CD4-positive, alpha-beta T cell treated with Interleukin-21 for 1 hour (primary cell): ENCODE results near the gene RXYLT1.

Experiments
- DNase-seq: peaks from one replicate; pipeline ENCODE4 v3.0.0-alpha.2; 2020

Gene RXYLT1

DNA sequence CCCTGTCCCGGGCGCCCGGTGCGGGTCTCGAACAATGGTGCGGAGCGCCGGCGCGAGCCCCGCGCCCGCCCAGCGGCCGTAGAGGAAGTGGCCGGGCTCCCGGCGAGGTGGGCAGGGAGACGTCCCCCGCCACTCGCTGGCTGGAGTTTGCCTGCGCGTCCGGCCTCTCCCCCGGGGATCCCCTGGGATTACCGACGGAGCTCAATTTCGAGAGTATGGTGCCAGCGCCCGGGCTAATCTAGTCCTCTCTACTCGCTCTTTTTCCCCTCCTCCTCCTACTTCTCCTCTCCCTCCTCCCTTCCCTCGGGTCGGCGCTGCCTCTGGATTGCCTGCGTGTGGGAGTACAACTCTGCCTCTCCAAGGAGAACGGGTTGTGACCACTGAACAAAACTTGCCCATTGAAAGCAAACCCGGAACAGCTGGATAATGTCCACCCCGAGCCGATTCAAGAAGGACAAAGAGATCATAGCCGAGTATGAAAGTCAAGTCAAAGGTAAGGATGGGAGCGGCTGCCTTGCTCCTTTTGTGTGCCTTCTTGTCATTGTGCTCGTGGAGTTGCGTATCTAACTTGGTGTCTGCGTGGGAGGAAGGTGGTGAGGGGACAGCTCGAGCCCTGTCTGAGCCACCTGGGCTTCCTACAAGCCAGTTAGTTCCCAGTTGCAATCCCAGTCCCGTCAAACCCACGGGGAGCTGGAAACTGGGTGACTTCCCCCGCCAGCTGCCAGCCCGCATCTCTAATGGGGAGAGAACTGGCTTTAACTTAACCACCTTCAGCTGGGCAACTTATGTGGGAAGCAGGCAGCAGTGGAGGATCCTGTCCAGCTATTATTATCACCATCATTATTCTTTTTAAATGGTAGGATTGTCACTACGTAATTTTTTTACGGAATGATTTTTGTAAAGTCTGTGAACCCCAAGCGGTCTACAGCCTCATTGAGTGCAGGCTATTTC lies 65.0 kb downstream of the RXYLT1 start, which contains the start of gene SRGAP1:
SRGAP1 (plus strand) TSS at position 310 of the 951 bp plus-strand sequence; CDS start at position 427, 117 bp downstream.
- peak; percentile 6 for DNase-seq

DNA sequence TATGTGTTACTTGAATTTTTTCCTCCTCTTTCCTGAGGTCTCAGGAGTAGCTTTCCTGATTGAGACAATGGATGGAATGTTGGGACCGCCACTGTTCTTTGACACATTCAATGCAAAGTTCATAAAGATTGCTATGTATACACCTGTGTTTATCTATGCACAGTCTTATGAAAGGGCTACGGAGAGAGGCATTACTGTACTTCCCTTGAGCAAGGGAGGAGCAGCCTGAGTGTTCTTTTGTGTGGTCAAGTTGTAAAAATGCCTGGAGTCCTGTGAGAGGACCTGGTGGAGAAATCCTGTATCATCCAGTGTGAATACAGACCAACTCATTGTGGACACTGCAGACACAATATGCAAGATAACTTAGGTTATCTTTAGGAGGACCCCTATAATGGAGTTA lies 66.0 kb downstream of the RXYLT1 start:
- no peak for DNase-seq

DNA sequence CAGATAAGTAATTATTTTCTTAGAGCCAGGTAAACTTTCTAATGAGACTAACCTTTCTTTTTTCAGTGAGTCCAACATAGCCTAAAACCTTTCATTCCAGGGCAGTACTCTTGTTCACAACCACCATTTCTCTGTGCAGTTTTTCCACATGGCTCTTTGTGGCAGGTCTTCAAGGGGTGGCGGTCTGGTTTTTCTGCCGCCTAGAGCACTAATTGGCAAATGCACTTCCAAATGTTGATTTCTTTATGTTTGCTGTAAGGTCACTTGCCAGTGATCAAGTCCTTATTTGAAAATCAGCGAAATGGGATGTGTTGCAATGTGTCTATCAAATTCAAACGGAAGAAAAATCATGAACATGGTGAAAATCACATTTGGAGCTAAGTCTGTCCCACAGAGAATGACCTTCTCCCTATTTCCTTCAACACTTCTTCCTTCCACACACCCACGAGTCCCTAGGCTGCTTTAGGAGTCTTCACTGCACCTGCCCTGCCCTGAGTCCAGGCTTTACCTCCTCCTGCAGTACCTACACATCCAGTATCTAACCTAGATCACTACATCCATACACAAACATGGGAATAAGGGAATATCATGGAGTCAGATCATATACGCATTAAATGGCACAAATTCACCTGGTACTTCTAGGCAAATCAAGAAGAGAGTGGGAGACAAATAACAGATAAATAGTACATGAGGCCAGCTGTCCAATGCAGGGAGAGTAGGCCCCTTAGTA lies 66.7 kb downstream of the RXYLT1 start:
- no peak for DNase-seq

DNA sequence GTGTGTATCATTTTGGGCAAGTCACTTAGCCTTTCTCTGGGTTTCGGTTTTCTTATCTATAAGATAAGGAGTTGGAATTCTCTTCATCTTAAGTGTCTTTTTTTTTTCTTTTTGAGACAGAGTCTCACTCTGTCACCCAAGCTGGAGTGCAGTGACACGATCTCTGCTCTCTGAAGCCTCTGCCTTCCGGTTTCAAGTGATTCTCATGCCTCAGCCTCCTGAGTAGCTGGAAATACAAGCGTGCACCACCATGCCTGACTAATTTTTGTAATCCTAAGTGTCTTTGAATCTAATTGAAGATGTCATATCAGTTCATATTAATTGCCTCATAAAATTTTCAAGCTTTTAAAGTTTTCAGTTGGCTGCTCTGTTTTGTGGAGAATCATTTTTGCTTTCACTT lies 68.7 kb downstream of the RXYLT1 start:
- DNase-seq: no peak

DNA sequence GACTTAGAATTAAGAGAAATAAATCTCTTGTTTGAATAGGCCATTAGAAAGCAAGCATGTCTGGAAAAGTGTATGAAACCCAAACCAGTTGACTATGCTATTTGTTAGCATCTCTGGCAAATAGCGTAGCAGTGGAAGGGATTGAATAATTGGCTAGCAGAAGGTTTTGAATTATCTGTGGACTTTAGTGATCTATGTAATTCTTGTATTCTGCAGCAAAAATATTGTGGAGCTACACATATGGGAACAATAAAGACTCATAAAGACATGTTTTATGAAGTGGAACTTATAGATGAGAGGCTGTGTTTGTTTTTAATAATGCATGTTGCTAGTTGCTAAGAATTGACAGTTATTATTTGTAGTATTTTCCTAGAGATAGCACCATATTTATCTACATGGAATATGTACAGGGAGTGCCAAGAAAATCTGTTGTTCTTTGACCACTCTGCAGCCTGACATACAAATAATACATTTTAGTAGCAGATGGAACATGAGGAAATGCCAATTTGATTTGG lies 69.5 kb downstream of the RXYLT1 start:
- DNase-seq: no peak

DNA sequence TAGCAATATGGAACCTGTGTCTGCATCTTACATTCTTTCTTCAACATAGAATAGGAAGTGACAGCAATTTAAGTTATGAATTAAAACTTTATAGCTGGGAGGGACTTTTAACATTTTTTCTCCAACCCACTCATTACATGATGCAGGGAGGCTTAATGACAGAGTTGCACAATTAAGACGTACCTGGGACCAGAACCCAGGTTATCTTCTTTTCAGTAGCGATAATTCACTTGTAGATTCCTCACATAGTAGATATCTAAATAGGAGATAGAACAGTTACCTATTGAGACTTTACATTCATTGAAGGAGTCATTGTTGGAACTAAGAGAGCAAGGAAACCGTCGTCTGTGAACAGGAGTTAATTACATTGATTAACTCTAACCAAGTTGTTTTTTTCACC lies 69.9 kb downstream of the RXYLT1 start:
- no peak for DNase-seq

DNA sequence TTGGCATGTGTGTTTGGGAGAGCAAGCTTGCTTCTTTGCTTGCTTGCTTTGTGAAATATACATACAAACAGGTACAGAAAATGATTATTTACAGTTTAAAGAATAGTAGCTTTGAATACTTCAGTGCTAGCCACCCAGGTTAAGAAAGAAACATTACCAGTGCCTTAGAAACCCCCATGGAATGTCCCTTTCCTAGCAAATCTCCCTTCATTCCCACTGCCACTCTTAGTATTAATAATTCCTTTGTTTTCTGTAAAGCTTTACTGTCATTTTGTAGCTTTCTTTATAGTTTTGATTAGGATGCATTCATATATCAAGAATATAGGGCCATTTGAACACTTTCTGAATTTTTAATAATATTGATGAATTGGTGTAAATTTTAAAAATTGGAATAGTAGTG lies 74.3 kb downstream of the RXYLT1 start:
- no peak for DNase-seq

DNA sequence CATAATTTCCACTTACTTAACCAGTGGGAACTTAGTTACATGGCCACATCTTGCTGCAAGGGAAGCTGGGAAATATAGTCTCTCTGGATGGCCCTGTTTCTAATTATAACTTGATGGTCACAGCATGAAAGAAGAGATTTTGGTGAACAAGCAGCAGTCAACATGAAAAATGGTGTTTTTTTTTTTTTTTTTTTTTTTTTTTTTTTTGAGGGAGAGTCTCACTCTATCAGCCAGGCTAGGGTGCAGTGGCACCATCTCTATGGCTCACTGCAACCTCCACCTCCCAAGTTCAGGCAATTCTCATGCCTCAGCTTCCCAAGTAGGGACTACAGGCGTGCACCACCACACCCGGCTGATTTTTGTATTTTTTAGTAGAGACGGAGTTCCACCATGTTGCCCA lies 75.6 kb downstream of the RXYLT1 start:
- no peak for DNase-seq

DNA sequence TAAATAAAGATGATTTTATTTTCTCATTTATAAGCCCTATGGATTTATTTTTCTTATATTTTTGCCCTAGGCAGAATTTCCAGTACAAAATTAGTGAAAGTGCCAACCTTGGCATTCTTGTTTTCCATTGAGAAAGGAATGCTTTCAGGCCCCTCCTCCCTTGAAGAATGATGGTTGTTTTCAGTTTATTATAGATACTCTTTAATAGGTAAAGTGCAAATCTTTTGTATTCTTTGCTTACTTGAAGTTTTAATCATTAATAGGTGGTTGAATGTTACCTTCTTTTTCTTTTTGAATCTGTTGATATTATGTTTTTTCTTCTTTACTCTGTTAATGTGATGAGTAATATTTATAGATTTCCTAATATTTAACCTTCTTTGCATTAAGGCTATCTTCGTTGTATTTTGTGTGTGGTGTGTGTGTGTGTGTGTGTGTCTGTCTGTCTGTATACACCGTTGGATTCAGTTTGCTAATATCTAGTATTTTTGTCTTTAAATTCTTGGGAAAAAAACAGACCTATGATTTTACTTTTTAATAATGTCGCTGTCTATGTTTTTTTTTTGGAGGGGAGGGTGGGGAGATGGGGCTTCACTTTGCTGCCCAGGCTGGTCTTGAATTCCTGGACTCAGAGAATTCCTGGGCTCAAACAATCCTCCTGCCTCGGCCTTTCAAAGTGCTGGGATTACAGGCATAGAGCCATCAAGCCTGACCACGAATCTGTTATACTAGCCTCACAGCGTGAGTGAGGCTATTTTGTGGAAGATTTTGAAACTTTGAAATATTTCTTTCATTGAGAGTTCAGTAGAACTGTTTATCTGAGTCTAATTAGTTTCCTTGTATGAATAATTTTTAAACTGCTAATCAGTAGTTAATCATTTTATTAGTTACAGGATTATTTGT lies 78.3 kb downstream of the RXYLT1 start:
- DNase-seq: no peak
